ENCODE data around the gene NMRAL1.

DNA sequence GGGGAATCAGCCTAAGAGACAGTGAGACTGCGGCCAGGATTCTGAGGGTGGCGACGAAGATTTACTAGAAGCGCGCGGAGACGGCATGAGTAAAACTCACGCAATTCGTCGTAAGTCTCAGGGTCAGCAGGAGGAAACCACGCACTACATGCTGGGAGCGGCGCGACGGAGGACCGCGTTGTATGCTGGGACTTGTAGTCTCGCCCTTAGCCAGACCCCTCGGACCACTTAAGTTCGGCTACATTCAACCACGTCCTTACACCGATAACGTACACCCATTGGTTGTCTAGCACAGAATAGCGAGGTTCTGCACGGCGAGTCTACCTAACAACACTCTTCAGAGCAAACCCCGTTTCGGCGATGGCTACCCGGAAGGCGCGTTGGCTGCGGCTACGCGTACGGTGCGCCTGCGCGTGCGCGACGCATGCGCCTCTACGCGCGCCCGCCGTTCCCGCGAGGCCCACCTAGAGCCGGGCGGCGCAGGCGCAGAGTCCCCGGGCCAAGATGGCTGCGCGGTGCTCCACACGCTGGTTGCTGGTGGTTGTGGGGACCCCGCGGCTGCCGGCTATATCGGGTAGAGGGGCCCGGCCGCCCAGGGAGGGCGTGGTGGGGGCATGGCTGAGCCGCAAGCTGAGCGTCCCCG is 48.9 kb downstream of the NMRAL1 start, which contains the start of gene DNAJA3:
- TF ChIP-seq POLR2A (IDR thresholded peaks at IDR 0.05) (peak; percentile 61 to 62), CTCF (IDR thresholded peaks at IDR 0.05) (peak in 2 of 5 experiments; percentile 35 to 48), EP300 (IDR thresholded peaks at IDR 0.05) (peak; percentile 30 to 92)
